CD4-positive, alpha-beta T cell treated with Interleukin-15 for 1 hour (primary cell): ENCODE results near the gene HYAL1.
"Not testable (repeated sequence)": the region's sequence is repeated elsewhere in the genome, so short reads cannot be mapped to it uniquely, and the experiment has no call there.

Experiments
- DNase-seq: peaks from one replicate; pipeline ENCODE4 v3.0.0-alpha.2; 2020

The HYAL1 gene

GRCh38 chr3:50270422-50271224 is 32.8 kb downstream of the HYAL1 start:
- DNase-seq: no peak

- no peak for DNase-seq
Measured at GRCh38 chr3:50269977-50270413, 33.4 kb downstream of the HYAL1 start.

- DNase-seq: no peak
Measured at GRCh38 chr3:50269460-50269859, 33.9 kb downstream of the HYAL1 start.

- DNase-seq: no peak
Measured at GRCh38 chr3:50268703-50269451, 34.5 kb downstream of the HYAL1 start, which contains the start of gene SEMA3B. Gene SEMA3B, plus strand, starts transcription at chr3:50269147. Its CDS starts 94 bp downstream, at chr3:50269241.

GRCh38 chr3:50268276-50268675 is 35.1 kb downstream of the HYAL1 start:
- no peak for DNase-seq

GRCh38 chr3:50267280-50267913 is 36.0 kb downstream of the HYAL1 start:
- no peak for DNase-seq

- no peak for DNase-seq
Measured at GRCh38 chr3:50266836-50267235, 36.5 kb downstream of the HYAL1 start.

GRCh38 chr3:50266017-50266416 is 37.4 kb downstream of the HYAL1 start:
- DNase-seq: no peak

GRCh38 chr3:50265571-50265970 is 37.8 kb downstream of the HYAL1 start:
- DNase-seq: no peak

GRCh38 chr3:50264964-50265485 is 38.3 kb downstream of the HYAL1 start:
- DNase-seq: no peak

- DNase-seq: no peak
Measured at GRCh38 chr3:50264383-50264963, 38.9 kb downstream of the HYAL1 start.

GRCh38 chr3:50263478-50264382 is 39.6 kb downstream of the HYAL1 start:
- DNase-seq: no peak

GRCh38 chr3:50262778-50263177 is 40.6 kb downstream of the HYAL1 start:
- DNase-seq: no peak

- not testable (repeated sequence) for DNase-seq
Measured at GRCh38 chr3:50262200-50262599, 41.2 kb downstream of the HYAL1 start.

GRCh38 chr3:50261505-50261904 is 41.9 kb downstream of the HYAL1 start:
- DNase-seq: no peak

GRCh38 chr3:50260942-50261441 is 42.4 kb downstream of the HYAL1 start:
- DNase-seq: no peak

- DNase-seq: peak; percentile 86
Measured at GRCh38 chr3:50260027-50260941, 43.1 kb downstream of the HYAL1 start.

GRCh38 chr3:50259432-50260026 is 43.8 kb downstream of the HYAL1 start:
- DNase-seq: no peak

GRCh38 chr3:50258979-50259378 is 44.4 kb downstream of the HYAL1 start:
- no peak for DNase-seq
